OCI-LY7 (cell line): ENCODE data around the gene KNSTRN. TPM values are rescaled to one million over a fixed set of nuclear protein-coding genes. Genes with fewer than 3 reads are reported as not detected.
A peak's percentile ranks its signal among the peaks of the same experiment; 100 is the strongest.

Experiments used
- BruUV-seq: library from RNA; stranded (reverse); fragments of 400-500 nt; replicated peaks from 2 replicates; lab custom pipeline; 2021; lab: Mats Ljungman, UMichigan
- CTCF ChIA-PET: fragments of 300-600 bp; sonication (Branson Sonifier 250); formaldehyde crosslinking; loops from one replicate; lab custom pipeline; 2022; ENCODE audit warnings: antibody characterized with exemption; ENCODE audit not compliant: unreplicated experiment; lab: Charles Lee
- POLR2A ChIA-PET: fragments of 300-600 bp; sonication (Branson Sonifier 250); formaldehyde crosslinking; loops from one replicate; lab custom pipeline; 2022; ENCODE audit warnings: antibody characterized with exemption; lab: Charles Lee
- DNase-seq: peaks from one replicate; pipeline ENCODE4 v3.0.0-alpha.2; 2015; ENCODE audit warnings: low spot score
- H2AFZ ChIP-seq: fragments of 200-600 bp; sonication (generic), shearing (Covaris generic); 2 replicates; pipeline ENCODE4 v1.6.1; 2014; ENCODE audit warnings: mild to moderate bottlenecking, antibody characterized with exemption, low read length, moderate library complexity
- H3K27ac ChIP-seq: fragments of 200-600 bp; sonication (generic); 2 replicates; pipeline ENCODE4 v1.5.1; 2014; ENCODE audit warnings: mixed run types, low read depth, mild to moderate bottlenecking, moderate library complexity, low read length, inconsistent platforms; ENCODE audit not compliant: poor library complexity, severe bottlenecking
- H3K36me3 ChIP-seq: fragments of 200-600 bp; sonication (generic); 2 replicates; pipeline ENCODE4 v1.6.1; 2014; ENCODE audit warnings: mild to moderate bottlenecking, antibody characterized with exemption, low read length, moderate library complexity, mixed read lengths; ENCODE audit not compliant: insufficient read depth
- H3K4me1 ChIP-seq: fragments of 200-600 bp; sonication (generic); 2 replicates; pipeline ENCODE4 v1.5.1; 2014; ENCODE audit warnings: mild to moderate bottlenecking, low read length; ENCODE audit not compliant: insufficient read depth, poor library complexity, severe bottlenecking
- H3K4me2 ChIP-seq: fragments of 200-600 bp; sonication (generic); 2 replicates; pipeline ENCODE4 v1.6.1; 2014; ENCODE audit warnings: mild to moderate bottlenecking, low read length
- H3K4me3 ChIP-seq: fragments of 200-600 bp; sonication (generic); 2 replicates; pipeline ENCODE4 v1.5.1; 2014; ENCODE audit warnings: mild to moderate bottlenecking, low read depth, low read length; ENCODE audit not compliant: poor library complexity, severe bottlenecking
- H3K79me2 ChIP-seq: fragments of 200-600 bp; sonication (generic); 2 replicates; pipeline ENCODE4 v1.6.1; 2016; ENCODE audit warnings: low read depth, mild to moderate bottlenecking, low read length, moderate library complexity, mixed read lengths; ENCODE audit not compliant: insufficient read depth
- H3K9me2 ChIP-seq: fragments of 200-600 bp; sonication (generic); 2 replicates; pipeline ENCODE4 v1.6.1; 2016; ENCODE audit warnings: mild to moderate bottlenecking, low read length, mixed read lengths; ENCODE audit not compliant: insufficient read depth
- H3K9me3 ChIP-seq: fragments of 200-600 bp; sonication (generic); 2 replicates; pipeline ENCODE4 v1.6.1; 2014; ENCODE audit warnings: mild to moderate bottlenecking, mixed run types, low read length, mixed read lengths
- H4K20me1 ChIP-seq: fragments of 200-600 bp; sonication (generic); 2 replicates; pipeline ENCODE4 v1.6.1; 2014; ENCODE audit warnings: mild to moderate bottlenecking, antibody characterized with exemption, low read length, moderate library complexity, mixed read lengths; ENCODE audit not compliant: insufficient read depth
- CTCF ChIP-seq: fragments of 200-600 bp; sonication (generic); conservative IDR thresholded peaks from 2 replicates; pipeline ENCODE4 v1.5.1; 2014; ENCODE audit warnings: mild to moderate bottlenecking, antibody characterized with exemption, low read length, moderate library complexity, mixed read lengths
- EZH2phosphoT487 ChIP-seq: fragments of 200-600 bp; sonication (generic); IDR thresholded peaks from 2 replicates; pipeline ENCODE4 v1.6.1; 2018; ENCODE audit warnings: low read depth, borderline replicate concordance, mild to moderate bottlenecking, mixed run types, antibody characterized with exemption, low read length, moderate library complexity, mixed read lengths
- intact Hi-C: fragments of 100-400 bp; cut with micrococcal nuclease; formaldehyde crosslinking; loops from one replicate; pipeline ENCODE4 v1.10.0; 2022; ENCODE audit not compliant: unreplicated experiment
- total RNA-seq, 2 experiments: library from RNA; depleted of rRNA in 1 of 2; stranded (reverse); fragments of >200 nt in 1 of 2; shearing (Covaris generic) in 1 of 2; gene quantifications; 2 replicates each; pipeline ENCODE4 v1.2.3, GENCODE V29; 2014 to 2022

KNSTRN gene
- total RNA-seq, 2 experiments from 2014 or later = 89.6 to 106 TPM

- no peaks in the 10 kb centered on the region for H3K9me2 ChIP-seq
- no peak overlapping the region for H2AFZ ChIP-seq
- no TSS peak for BruUV-seq
- H3K36me3 ChIP-seq = peaks cover 7% of the 10 kb centered on the region
- peaks cover 11% of the 10 kb centered on the region for H3K4me1 ChIP-seq
- H3K79me2 ChIP-seq = peaks cover 19% of the 10 kb centered on the region
- H3K9me3 ChIP-seq = no peaks in the 10 kb centered on the region
- no peaks in the 10 kb centered on the region for H4K20me1 ChIP-seq
- H3K4me3 ChIP-seq = no peak overlapping the region
- no peak for DNase-seq
- TF ChIP-seq EZH2phosphoT487 (no peak), CTCF (no peak)
- ChIA-PET POLR2A (interaction anchor here (0.6 kb wide), 1 partner anchor 328 kb away, joined by 5 read pairs; no protein-coding TSS in a partner anchor), CTCF (no interaction called here)
- H3K4me2 ChIP-seq = no peak overlapping the region
- intact Hi-C loops = no loop called here
- no peak overlapping the region for H3K27ac ChIP-seq
Observed at GRCh38 chr15:40379853-40380252, 2.7 kb upstream of the KNSTRN start.

- peaks cover 27% of the 10 kb centered on the region for H3K79me2 ChIP-seq
- H3K4me1 ChIP-seq = peaks cover 16% of the 10 kb centered on the region
- H3K36me3 ChIP-seq = peaks cover 15% of the 10 kb centered on the region
- no peak overlapping the region for H3K4me3 ChIP-seq
- no peaks in the 10 kb centered on the region for H4K20me1 ChIP-seq
- H3K4me2 ChIP-seq = no peak overlapping the region
- no peaks in the 10 kb centered on the region for H3K9me2 ChIP-seq
- no peaks in the 10 kb centered on the region for H3K9me3 ChIP-seq
- H2AFZ ChIP-seq = no peak overlapping the region
- no peak overlapping the region for H3K27ac ChIP-seq
- POLR2A ChIA-PET = no interaction called here
- CTCF ChIA-PET = no interaction called here
- BruUV-seq = no TSS peak
- TF ChIP-seq EZH2phosphoT487 = no peak
- no peak for TF ChIP-seq CTCF
- intact Hi-C loops = no loop called here
- no peak for DNase-seq
Observed at GRCh38 chr15:40380636-40381035, 1.9 kb upstream of the KNSTRN start.

- no peak for DNase-seq
- POLR2A ChIA-PET = interaction anchor here (0.6 to 1.7 kb wide), 5 partner anchors 10 to 70 kb away, joined by 3 to 7 read pairs (median 4); no protein-coding TSS in a partner anchor
- no peak overlapping the region for H3K4me2 ChIP-seq
- H3K4me3 ChIP-seq = no peak overlapping the region
- H4K20me1 ChIP-seq = no peaks in the 10 kb centered on the region
- H3K27ac ChIP-seq = no peak overlapping the region
- CTCF ChIA-PET = interaction anchor here (1.0 kb wide), 1 partner anchor 10 kb away, joined by 3 read pairs; no protein-coding TSS in a partner anchor
- H3K79me2 ChIP-seq = peaks cover 29% of the 10 kb centered on the region
- intact Hi-C loops = no loop called here
- no TSS peak for BruUV-seq
- H3K36me3 ChIP-seq = peaks cover 28% of the 10 kb centered on the region
- H3K4me1 ChIP-seq = peaks cover 16% of the 10 kb centered on the region
- H2AFZ ChIP-seq = peak overlapping the region; percentile 80
- H3K9me2 ChIP-seq = no peaks in the 10 kb centered on the region
- no peak for TF ChIP-seq EZH2phosphoT487
- TF ChIP-seq CTCF = no peak
- no peaks in the 10 kb centered on the region for H3K9me3 ChIP-seq
Observed at GRCh38 chr15:40381818-40382529, 547 bp upstream of the KNSTRN start.
